ENCODE data around the gene PTPRN2. TPM values are rescaled to one million over a fixed set of nuclear protein-coding genes. Genes with fewer than 3 reads are reported as not detected.
A peak's percentile ranks its signal among the peaks of the same experiment; 100 is the strongest.

Gene PTPRN2
- total and polyA plus RNA-seq, 2 donors (not counting 1 experiment from before 2014, with no cell fraction given): 0.54 to 1.2 TPM

DNA sequence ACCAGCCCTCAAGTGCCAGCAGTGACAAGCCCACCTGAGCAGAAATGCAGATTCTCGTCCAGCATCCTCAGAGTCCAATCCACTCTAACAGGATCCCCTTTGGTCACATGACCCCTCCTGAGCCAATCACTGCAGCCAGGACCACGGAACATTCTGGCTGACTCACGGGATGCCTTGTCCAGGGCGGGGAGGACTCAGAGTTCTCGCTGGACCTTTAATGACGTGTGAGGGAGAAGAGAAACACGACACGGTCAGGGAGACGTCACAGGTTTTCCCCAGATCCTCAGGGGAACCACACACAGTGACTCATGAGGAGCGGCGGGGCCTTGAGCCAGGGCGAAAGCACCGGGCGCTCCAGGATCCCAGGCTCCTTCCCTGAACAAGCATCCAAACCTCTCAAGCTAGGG is 155.7 kb downstream of the PTPRN2 start:
- Histone ChIP-seq H3K27ac (ENCODE audit: insufficient read depth, low read length) (no peak overlapping the region), H3K9ac (ENCODE audit: insufficient read depth, low read length) (no peak overlapping the region), H2AFZ (ENCODE audit: low read length) (no peak overlapping the region), H4K20me1 (ENCODE audit: control insufficient read depth, extremely low read depth, insufficient read depth, low read length) (no peaks in the 10 kb centered on the region), H3K9me3 (ENCODE audit: control insufficient read depth, insufficient read depth, low read depth, low read length) (no peaks in the 10 kb centered on the region), H3K4me3 (replicated peaks in 1 of 4; ENCODE audit: control extremely low read depth in 1 of 4, insufficient read depth in 1 of 4, low read depth in 3 of 4, low read length in 4 of 4) (no peak overlapping the region), H3K27me3 (ENCODE audit: control insufficient read depth, insufficient read depth, low read length) (no peaks in the 10 kb centered on the region), H3K79me2 (ENCODE audit: control insufficient read depth, insufficient read depth, low read length) (no peaks in the 10 kb centered on the region), H3K4me2 (ENCODE audit: extremely low read depth, insufficient read depth, low read length) (no peak overlapping the region), H3K4me1 (ENCODE audit: control insufficient read depth, extremely low read depth, insufficient read depth, low read length) (no peaks in the 10 kb centered on the region), H3K36me3 (ENCODE audit: control insufficient read depth, insufficient read depth, low read length) (no peaks in the 10 kb centered on the region)
- TF ChIP-seq, protein P1, sequence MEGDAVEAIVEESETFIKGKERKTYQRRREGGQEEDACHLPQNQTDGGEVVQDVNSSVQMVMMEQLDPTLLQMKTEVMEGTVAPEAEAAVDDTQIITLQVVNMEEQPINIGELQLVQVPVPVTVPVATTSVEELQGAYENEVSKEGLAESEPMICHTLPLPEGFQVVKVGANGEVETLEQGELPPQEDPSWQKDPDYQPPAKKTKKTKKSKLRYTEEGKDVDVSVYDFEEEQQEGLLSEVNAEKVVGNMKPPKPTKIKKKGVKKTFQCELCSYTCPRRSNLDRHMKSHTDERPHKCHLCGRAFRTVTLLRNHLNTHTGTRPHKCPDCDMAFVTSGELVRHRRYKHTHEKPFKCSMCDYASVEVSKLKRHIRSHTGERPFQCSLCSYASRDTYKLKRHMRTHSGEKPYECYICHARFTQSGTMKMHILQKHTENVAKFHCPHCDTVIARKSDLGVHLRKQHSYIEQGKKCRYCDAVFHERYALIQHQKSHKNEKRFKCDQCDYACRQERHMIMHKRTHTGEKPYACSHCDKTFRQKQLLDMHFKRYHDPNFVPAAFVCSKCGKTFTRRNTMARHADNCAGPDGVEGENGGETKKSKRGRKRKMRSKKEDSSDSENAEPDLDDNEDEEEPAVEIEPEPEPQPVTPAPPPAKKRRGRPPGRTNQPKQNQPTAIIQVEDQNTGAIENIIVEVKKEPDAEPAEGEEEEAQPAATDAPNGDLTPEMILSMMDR (conservative IDR thresholded peaks at IDR 0.05 in 1 of 2, IDR thresholded peaks at IDR 0.05 in 1 of 2; ENCODE audit: low read depth in 1 of 2, low read length in 2 of 2): no peak
- DNase-seq (ENCODE audit: low read depth in 2 of 2): peak; percentile 41 to 97

DNA sequence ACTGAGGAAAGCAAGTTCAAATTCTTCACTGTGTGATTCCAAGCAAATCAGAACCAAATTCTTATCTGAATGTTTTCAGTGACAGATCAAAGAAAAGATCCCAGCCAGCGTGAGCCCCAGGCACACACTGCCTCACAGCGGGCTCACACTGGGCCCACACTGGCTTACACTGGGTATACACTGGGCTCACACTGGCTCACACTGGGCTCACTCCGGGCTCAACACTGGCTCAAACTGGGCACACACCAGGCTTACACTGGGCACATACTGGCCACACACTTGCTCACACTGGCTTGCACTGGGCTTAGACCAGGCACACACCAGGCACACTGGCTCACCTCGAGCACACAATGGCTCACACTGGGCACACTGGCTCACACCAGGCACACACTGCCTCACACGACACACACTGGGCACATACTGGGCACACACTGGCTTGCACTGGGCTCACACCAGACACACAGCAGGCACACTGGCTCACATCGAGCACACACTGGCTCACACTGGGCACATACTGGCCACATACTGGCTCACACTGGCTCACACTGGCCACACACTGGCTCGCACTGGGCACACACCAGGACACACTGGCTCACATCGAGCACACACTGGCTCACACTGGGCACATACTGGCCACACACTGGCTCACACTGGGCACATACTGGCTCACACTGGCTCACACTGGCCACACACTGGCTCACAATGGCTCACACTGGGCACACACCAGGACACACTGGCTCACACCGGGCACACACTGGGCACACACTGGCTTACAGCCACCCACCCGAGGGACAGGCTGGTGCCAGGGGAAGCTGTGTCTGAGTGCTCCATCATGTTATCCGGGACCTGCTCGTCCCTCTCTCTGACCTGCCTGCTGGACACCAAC is 156.3 kb downstream of the PTPRN2 start:
- Histone ChIP-seq H3K9ac (ENCODE audit: insufficient read depth, low read length) (no peak overlapping the region), H3K27me3 (ENCODE audit: control insufficient read depth, insufficient read depth, low read length) (no peaks in the 10 kb centered on the region), H3K27ac (ENCODE audit: insufficient read depth, low read length) (no peak overlapping the region), H3K9me3 (ENCODE audit: control insufficient read depth, insufficient read depth, low read depth, low read length) (no peaks in the 10 kb centered on the region), H3K4me1 (ENCODE audit: control insufficient read depth, extremely low read depth, insufficient read depth, low read length) (no peaks in the 10 kb centered on the region), H3K4me3 (replicated peaks in 1 of 4; ENCODE audit: control extremely low read depth in 1 of 4, insufficient read depth in 1 of 4, low read depth in 3 of 4, low read length in 4 of 4) (no peak overlapping the region), H4K20me1 (ENCODE audit: control insufficient read depth, extremely low read depth, insufficient read depth, low read length) (no peaks in the 10 kb centered on the region), H3K36me3 (ENCODE audit: control insufficient read depth, insufficient read depth, low read length) (no peaks in the 10 kb centered on the region), H2AFZ (ENCODE audit: low read length) (no peak overlapping the region), H3K79me2 (ENCODE audit: control insufficient read depth, insufficient read depth, low read length) (no peaks in the 10 kb centered on the region), H3K4me2 (ENCODE audit: extremely low read depth, insufficient read depth, low read length) (no peak overlapping the region)
- no peak for TF ChIP-seq EZH2 (IDR thresholded peaks at IDR 0.05; ENCODE audit: low read length, missing control alignments)
- TF ChIP-seq, protein P1 (conservative IDR thresholded peaks at IDR 0.05 in 1 of 2, IDR thresholded peaks at IDR 0.05 in 1 of 2; ENCODE audit: low read depth in 1 of 2, low read length in 2 of 2): no peak
- DNase-seq (ENCODE audit: low read depth in 2 of 2): no peak

GRCh38 chr7:158430308-158431034 is 157.2 kb downstream of the PTPRN2 start:
- no peaks in the 10 kb centered on the region for H3K4me1 ChIP-seq (ENCODE audit: control insufficient read depth, extremely low read depth, insufficient read depth, low read length)
- H2AFZ ChIP-seq (ENCODE audit: low read length): no peak overlapping the region
- H4K20me1 ChIP-seq (ENCODE audit: control insufficient read depth, extremely low read depth, insufficient read depth, low read length): no peaks in the 10 kb centered on the region
- DNase-seq (ENCODE audit: low read depth in 2 of 2): no peak
- no peak overlapping the region for H3K27ac ChIP-seq (ENCODE audit: insufficient read depth, low read length)
- no peak overlapping the region for H3K9ac ChIP-seq (ENCODE audit: insufficient read depth, low read length)
- H3K4me2 ChIP-seq (ENCODE audit: extremely low read depth, insufficient read depth, low read length): no peak overlapping the region
- no peaks in the 10 kb centered on the region for H3K9me3 ChIP-seq (ENCODE audit: control insufficient read depth, insufficient read depth, low read depth, low read length)
- H3K79me2 ChIP-seq (ENCODE audit: control insufficient read depth, insufficient read depth, low read length): no peaks in the 10 kb centered on the region
- no peak overlapping the region for H3K4me3 ChIP-seq (replicated peaks in 1 of 4; ENCODE audit: control extremely low read depth in 1 of 4, insufficient read depth in 1 of 4, low read depth in 3 of 4, low read length in 4 of 4)
- no peaks in the 10 kb centered on the region for H3K36me3 ChIP-seq (ENCODE audit: control insufficient read depth, insufficient read depth, low read length)
- no peaks in the 10 kb centered on the region for H3K27me3 ChIP-seq (ENCODE audit: control insufficient read depth, insufficient read depth, low read length)
- TF ChIP-seq, protein P1 (conservative IDR thresholded peaks at IDR 0.05 in 1 of 2, IDR thresholded peaks at IDR 0.05 in 1 of 2; ENCODE audit: low read depth in 1 of 2, low read length in 2 of 2): no peak
- TF ChIP-seq EZH2 (IDR thresholded peaks at IDR 0.05; ENCODE audit: low read length, missing control alignments): no peak

Measured in fibroblast of lung (primary cell).